GM21619 (cell line): ENCODE measurements around the gene RBP5.

Source experiments
- ATAC-seq: cut with Tn5 transposase; IDR thresholded peaks from one replicate; pipeline ENCODE4 v1.9.1; 2021; ENCODE audit not compliant: unreplicated experiment

Gene RBP5

GRCh38 chr12:7128681-7129286 lies at the start of gene RBP5:
Gene RBP5 (minus strand): TSS chr12:7128889. CDS start chr12:7128775, 114 bp downstream.
- no peak for ATAC-seq

GRCh38 chr12:7178481-7178880 lies 49.8 kb upstream of the RBP5 start:
- no peak for ATAC-seq

GRCh38 chr12:7176595-7176994 lies 47.9 kb upstream of the RBP5 start:
- ATAC-seq = no peak

GRCh38 chr12:7175493-7175892 lies 46.8 kb upstream of the RBP5 start:
- no peak for ATAC-seq

- ATAC-seq = no peak
Observed at GRCh38 chr12:7171854-7172253, 43.2 kb upstream of the RBP5 start.

GRCh38 chr12:7169951-7170350 lies 41.3 kb upstream of the RBP5 start:
- ATAC-seq = no peak

GRCh38 chr12:7162691-7163114 lies 34.0 kb upstream of the RBP5 start:
- ATAC-seq = no peak

GRCh38 chr12:7161811-7162210 lies 33.1 kb upstream of the RBP5 start:
- no peak for ATAC-seq

GRCh38 chr12:7161327-7161726 lies 32.6 kb upstream of the RBP5 start:
- no peak for ATAC-seq

GRCh38 chr12:7160183-7160582 lies 31.5 kb upstream of the RBP5 start:
- no peak for ATAC-seq

GRCh38 chr12:7158781-7159609 lies 30.3 kb upstream of the RBP5 start:
- no peak for ATAC-seq

- ATAC-seq = no peak
Observed at GRCh38 chr12:7157391-7157790, 28.7 kb upstream of the RBP5 start.

- ATAC-seq = no peak
Observed at GRCh38 chr12:7156259-7157197, 27.8 kb upstream of the RBP5 start.

GRCh38 chr12:7155471-7156034 lies 26.9 kb upstream of the RBP5 start:
- ATAC-seq = no peak

- ATAC-seq = no peak
Observed at GRCh38 chr12:7154901-7155470, 26.3 kb upstream of the RBP5 start.

GRCh38 chr12:7154042-7154441 lies 25.4 kb upstream of the RBP5 start:
- no peak for ATAC-seq

GRCh38 chr12:7152818-7153217 lies 24.1 kb upstream of the RBP5 start:
- no peak for ATAC-seq

- no peak for ATAC-seq
Observed at GRCh38 chr12:7151532-7151931, 22.8 kb upstream of the RBP5 start.

- ATAC-seq = no peak
Observed at GRCh38 chr12:7150841-7151240, 22.2 kb upstream of the RBP5 start.

- no peak for ATAC-seq
Observed at GRCh38 chr12:7150356-7150755, 21.7 kb upstream of the RBP5 start.

GRCh38 chr12:7146906-7147305 lies 18.2 kb upstream of the RBP5 start:
- no peak for ATAC-seq
